K562 (cell line): Measurements from ENCODE around the gene TM4SF18. TPM values are rescaled to one million over a fixed set of nuclear protein-coding genes. Genes with fewer than 3 reads are reported as not detected.

Source experiments
- ATAC-seq: fragments of 200-7000 bp; cut with Tn5 transposase; 3 replicates; pipeline ENCODE4 v1.9.1; 2020; ENCODE audit warnings: moderate library complexity
- BruUV-seq: library from RNA; stranded (reverse); fragments of 400-500 nt; replicated peaks from 2 replicates; lab custom pipeline; 2021; lab: Mats Ljungman, UMichigan
- CTCF ChIA-PET: fragments of 300-600 bp; formaldehyde crosslinking; extraction: SDS; loops from one replicate; lab custom pipeline; 2021; ENCODE audit warnings: low intra/inter-chr PET ratio; lab: Yijun Ruan, JAX
- POLR2A ChIA-PET: fragments of 300-600, 350-650 bp; sonication (Branson Sonifier 250); formaldehyde crosslinking; extraction: SDS; loops from one replicate; lab custom pipeline; 2021; ENCODE audit warnings: antibody characterized with exemption, inconsistent platforms; lab: Yijun Ruan, JAX
- DNase-seq, 4 experiments: peaks; one replicate each; pipeline versions ENCODE4 v3.0.0 to v3.0.0-alpha.2; 2011 to 2018; ENCODE audit warnings: low spot score in 3 of 4, mixed read lengths in 3 of 4; ENCODE audit errors: extremely low read depth in 1 of 4
- FAIRE-seq: peaks from 2 replicates; lab custom pipeline; 2011; peaks lifted over from hg19 to GRCh38; lab: Jason Lieb, UNC
- H2AFZ ChIP-seq: 2 replicates; pipeline ENCODE4 v1.6.0; 2011; ENCODE audit warnings: low read depth, low read length, control low read depth, inconsistent platforms
- H3K27ac ChIP-seq: fragments of 200-600 bp; 3 replicates; pipeline ENCODE4 v1.8.0; 2011; ENCODE audit warnings: low read depth, mild to moderate bottlenecking, control low read depth, inconsistent platforms, low read length, moderate library complexity, mixed read lengths; ENCODE audit errors: extremely low read depth
- H3K27me3 ChIP-seq, 2 experiments: fragments of 300-600 bp in 1 of 2; 2 replicates in 1 of 2; 3 replicates in 1 of 2; pipeline versions ENCODE4 v1.6.0 to v1.8.0; 2011; ENCODE audit warnings: inconsistent platforms in 2 of 2, low read length in 2 of 2, mild to moderate bottlenecking in 1 of 2, mixed read lengths in 1 of 2, moderate library complexity in 1 of 2; ENCODE audit not compliant: control insufficient read depth in 2 of 2, insufficient read depth in 2 of 2
- H3K36me3 ChIP-seq: fragments of 300-600 bp; 3 replicates; pipeline ENCODE4 v1.8.0; 2011; ENCODE audit warnings: mild to moderate bottlenecking, low read length, inconsistent platforms; ENCODE audit not compliant: control insufficient read depth, insufficient read depth
- H3K4me1 ChIP-seq, 2 experiments: fragments of 200-600 bp in 1 of 2; replicated peaks in 1 of 2; 2 replicates in 1 of 2; 3 replicates in 1 of 2; pipeline versions ENCODE4 v1.5.1 to v1.8.0; 2011; ENCODE audit warnings: inconsistent platforms in 2 of 2, low read length in 2 of 2, mild to moderate bottlenecking in 1 of 2, mixed read lengths in 1 of 2, moderate library complexity in 1 of 2; ENCODE audit not compliant: control insufficient read depth in 2 of 2, insufficient read depth in 2 of 2
- H3K4me2 ChIP-seq: 2 replicates; pipeline ENCODE4 v1.6.1; 2011; ENCODE audit warnings: low read length, control low read depth, inconsistent platforms, mixed read lengths; ENCODE audit not compliant: insufficient read depth
- H3K4me3 ChIP-seq: fragments of 200-600 bp; sonication (generic), shearing (Covaris generic); 2 replicates; pipeline ENCODE4 v1.5.1; 2016; ENCODE audit warnings: control low read depth, inconsistent platforms
- H3K79me2 ChIP-seq: fragments of 200-600 bp; 3 replicates; pipeline ENCODE4 v1.8.0; 2011; ENCODE audit warnings: low read length, inconsistent platforms; ENCODE audit not compliant: control insufficient read depth, insufficient read depth
- H3K9ac ChIP-seq, 2 experiments: 2 replicates each; pipeline versions ENCODE4 v1.6.0 to v1.6.1; 2011; ENCODE audit warnings: low read depth in 2 of 2, low read length in 2 of 2, control low read depth in 1 of 2, inconsistent platforms in 1 of 2, mild to moderate bottlenecking in 1 of 2, mixed read lengths in 1 of 2; ENCODE audit not compliant: insufficient read depth in 1 of 2
- H3K9me1 ChIP-seq: one replicate; pipeline ENCODE4 v1.6.0; 2011; ENCODE audit warnings: inconsistent platforms, mild to moderate bottlenecking, low read length, moderate library complexity; ENCODE audit not compliant: control insufficient read depth, insufficient read depth
- H3K9me3 ChIP-seq: replicated peaks from 2 replicates; pipeline ENCODE4 v1.5.1; 2011; ENCODE audit warnings: low read depth, low read length, inconsistent platforms; ENCODE audit not compliant: control insufficient read depth, insufficient read depth
- H4K20me1 ChIP-seq: replicated peaks from 2 replicates; pipeline ENCODE4 v1.6.1; 2011; ENCODE audit warnings: low read length, inconsistent platforms, mixed read lengths; ENCODE audit not compliant: control insufficient read depth, insufficient read depth
- ARNT ChIP-seq, 2 experiments: fragments of 450-650 bp; IDR thresholded peaks; 2 replicates each; pipeline ENCODE4 v1.6.1; 2016; ENCODE audit warnings: mild to moderate bottlenecking in 1 of 2
- E2F8 ChIP-seq: fragments of 450-650 bp; IDR thresholded peaks from 2 replicates; pipeline ENCODE4 v1.7.1; 2018; ENCODE audit warnings: mild to moderate bottlenecking, low read depth; ENCODE audit not compliant: partially characterized antibody
- HBP1 ChIP-seq: fragments of 450-650 bp; formaldehyde crosslinking; IDR thresholded peaks from 2 replicates; pipeline ENCODE4 v1.4.0; 2022; ENCODE audit warnings: missing genetic modification characterization
- POLR2G ChIP-seq: fragments of 200-400 bp; formaldehyde crosslinking; IDR thresholded peaks from 2 replicates; pipeline ENCODE4 v1.6.1; 2017; ENCODE audit warnings: low read depth, mild to moderate bottlenecking, antibody characterized with exemption, low read length, moderate library complexity
- RBM34 ChIP-seq: fragments of 200-400 bp; formaldehyde crosslinking; IDR thresholded peaks from 2 replicates; pipeline ENCODE4 v1.6.1; 2018; ENCODE audit warnings: low read length, borderline replicate concordance; ENCODE audit not compliant: insufficient read depth
- RNF219 ChIP-seq: fragments of 250-450 bp; sonication (Bioruptor Pico); IDR thresholded peaks from 2 replicates; pipeline ENCODE4 v1.5.0; 2022; ENCODE audit warnings: mild to moderate bottlenecking
- TAF1 ChIP-seq: IDR thresholded peaks from 2 replicates; pipeline ENCODE4 v1.6.1; 2011; ENCODE audit warnings: mild to moderate bottlenecking, low read length, moderate library complexity; ENCODE audit not compliant: insufficient read depth, control insufficient read depth, severe bottlenecking; ENCODE audit errors: extremely low read depth
- TCF15 ChIP-seq: fragments of 250-450 bp; sonication (Bioruptor Pico); IDR thresholded peaks from 2 replicates; pipeline ENCODE4 v1.8.0; 2022; ENCODE audit warnings: moderate library complexity, mild to moderate bottlenecking, inconsistent platforms
- TFAM ChIP-seq: fragments of 250-450 bp; sonication (Bioruptor Pico); conservative IDR thresholded peaks from 2 replicates; pipeline ENCODE4 v1.5.0; 2021; ENCODE audit warnings: mild to moderate bottlenecking, moderate library complexity
- ZNF124 ChIP-seq: sonication (generic); formaldehyde crosslinking; IDR thresholded peaks from 2 replicates; pipeline ENCODE4 v1.8.1; 2022; ENCODE audit warnings: missing genetic modification reagents
- ZNF324 ChIP-seq: fragments of 250-450 bp; sonication (Bioruptor Pico); IDR thresholded peaks from 2 replicates; pipeline ENCODE4 v1.4.0; 2020; ENCODE audit warnings: mild to moderate bottlenecking
- ZNF57 ChIP-seq: fragments of 450-650 bp; formaldehyde crosslinking; IDR thresholded peaks from 2 replicates; pipeline ENCODE4 v1.4.0; 2020; ENCODE audit warnings: mild to moderate bottlenecking, moderate library complexity
- ZNF584 ChIP-seq: fragments of 200-800 bp; sonication (Bioruptor generic); IDR thresholded peaks from 2 replicates; pipeline ENCODE4 v1.6.1; 2016; ENCODE audit warnings: low read depth, mild to moderate bottlenecking, missing genetic modification characterization, missing compliant biosample characterization
- ZNF79 ChIP-seq: fragments of 250-450 bp; sonication (Bioruptor Pico); IDR thresholded peaks from 2 replicates; pipeline ENCODE4 v1.4.0; 2020; ENCODE audit warnings: low read depth, mild to moderate bottlenecking, moderate library complexity
- WGBS: fragments of 100-300 bp; shearing (Covaris generic); methylation state at CpG from one replicate; pipeline ENCODE4 v1.1.6; 2016; ENCODE audit warnings: low coverage, mixed read lengths; ENCODE audit not compliant: insufficient coverage; ENCODE audit errors: missing lambda C conversion rate; 5-methylcytosine and 5-hydroxymethylcytosine counted together
- in situ Hi-C: fragments of 300-500 bp; cut with MboI; formaldehyde crosslinking; loops from 4 replicates; pipeline ENCODE4 v1.15.0; 2018; ENCODE audit warnings: inconsistent platforms, mixed read lengths
- intact Hi-C: fragments of 100-400 bp; cut with micrococcal nuclease; formaldehyde crosslinking; loops from 2 replicates; pipeline ENCODE4 v1.14.2; 2022
- polyA plus RNA-seq, 8 experiments: library from polyadenylated mRNA; depleted of rRNA in 4 of 8; stranded (reverse) in 5 of 8; unstranded in 3 of 8; fragments of >200 nt; fragmentation: Nextera tagmentation in 2 of 8; fragmentation: Illumina TruSeq in 1 of 8; extraction: Ambion mirVana in 2 of 8; extraction: Trizol in 1 of 8; gene quantifications; 2 replicates each; pipeline versions ENCODE4 v1.2.1 to v1.2.3, GENCODE V29; 2011 to 2014; ENCODE audit warnings: inconsistent platforms in 1 of 8, missing spikeins in 1 of 8
- total RNA-seq, 7 experiments: library from RNA; depleted of rRNA in 6 of 7; stranded (reverse); fragments of >200 nt in 6 of 7; fragmentation: Illumina TruSeq in 2 of 7; extraction: Trizol in 2 of 7; gene quantifications; 2 replicates each; pipeline versions ENCODE4 v1.2.1 to v1.2.3, GENCODE V29; 2011 to 2021; ENCODE audit warnings: low replicate concordance in 1 of 7

The TM4SF18 gene
- total and polyA plus RNA-seq, 9 of the 15 experiments (the other 6 are each of a cell fraction or from before 2014, with no cell fraction given) = not detected

GRCh38 chr3:149316437-149316836 is 17.0 kb downstream of the TM4SF18 start:
- Histone ChIP-seq H3K79me2 (no peaks in the 10 kb centered on the region), H3K4me2 (no peak overlapping the region), H2AFZ (no peak overlapping the region), H3K27ac (no peak overlapping the region), H4K20me1 (no peaks in the 10 kb centered on the region), H3K9me1 (no peaks in the 10 kb centered on the region), H3K36me3 (no peaks in the 10 kb centered on the region), H3K4me1 (no peaks in the 10 kb centered on the region), H3K4me3 (no peak overlapping the region), H3K9me3 (no peaks in the 10 kb centered on the region), H3K27me3 (no peaks in the 10 kb centered on the region), H3K9ac (no peak overlapping the region)
- no TSS peak for BruUV-seq
- DNase-seq (no peak), FAIRE-seq (no peak), ATAC-seq (no peak)
- in situ Hi-C loops (no loop called here), intact Hi-C loops (no loop called here)
- ChIA-PET CTCF (no interaction called here), POLR2A (interaction anchor here (0.6 to 0.8 kb wide), 2 partner anchors 30 to 198 kb away, joined by 3 read pairs; no protein-coding TSS in a partner anchor)
- WGBS = 0% methylated on average over 2 of the region's 2 CpGs
- TF ChIP-seq TAF1 (no peak), POLR2G (no peak), TFAM (CRISPR knock-in tag) (no peak), RNF219 (CRISPR knock-in tag) (no peak), E2F8 (no peak), ZNF584 (no peak), ARNT (IDR thresholded peaks at IDR 0.05) (no peak), ZNF324 (CRISPR knock-in tag) (no peak), RBM34 (no peak), ZNF57 (CRISPR knock-in tag) (no peak), ZNF124 (CRISPR knock-in tag) (no peak), TCF15 (CRISPR knock-in tag) (no peak), HBP1 (CRISPR knock-in tag) (no peak), ZNF79 (CRISPR knock-in tag) (no peak)
